Astrocyte (in vitro differentiated cells and primary cell): ENCODE data around the gene TBXAS1.

Source experiments
- EZH2 ChIP-seq: IDR thresholded peaks from 2 replicates; pipeline ENCODE4 v1.6.1; 2012; ENCODE audit warnings: mild to moderate bottlenecking, low read length, inconsistent platforms; ENCODE audit not compliant: insufficient read depth
- TF ChIP-seq, protein P1 (sequence below): IDR thresholded peaks from 2 replicates; pipeline ENCODE4 v1.5.1; 2011; ENCODE audit warnings: low read depth, mild to moderate bottlenecking, inconsistent platforms, low read length, moderate library complexity; ENCODE audit not compliant: insufficient read depth

DNA sequence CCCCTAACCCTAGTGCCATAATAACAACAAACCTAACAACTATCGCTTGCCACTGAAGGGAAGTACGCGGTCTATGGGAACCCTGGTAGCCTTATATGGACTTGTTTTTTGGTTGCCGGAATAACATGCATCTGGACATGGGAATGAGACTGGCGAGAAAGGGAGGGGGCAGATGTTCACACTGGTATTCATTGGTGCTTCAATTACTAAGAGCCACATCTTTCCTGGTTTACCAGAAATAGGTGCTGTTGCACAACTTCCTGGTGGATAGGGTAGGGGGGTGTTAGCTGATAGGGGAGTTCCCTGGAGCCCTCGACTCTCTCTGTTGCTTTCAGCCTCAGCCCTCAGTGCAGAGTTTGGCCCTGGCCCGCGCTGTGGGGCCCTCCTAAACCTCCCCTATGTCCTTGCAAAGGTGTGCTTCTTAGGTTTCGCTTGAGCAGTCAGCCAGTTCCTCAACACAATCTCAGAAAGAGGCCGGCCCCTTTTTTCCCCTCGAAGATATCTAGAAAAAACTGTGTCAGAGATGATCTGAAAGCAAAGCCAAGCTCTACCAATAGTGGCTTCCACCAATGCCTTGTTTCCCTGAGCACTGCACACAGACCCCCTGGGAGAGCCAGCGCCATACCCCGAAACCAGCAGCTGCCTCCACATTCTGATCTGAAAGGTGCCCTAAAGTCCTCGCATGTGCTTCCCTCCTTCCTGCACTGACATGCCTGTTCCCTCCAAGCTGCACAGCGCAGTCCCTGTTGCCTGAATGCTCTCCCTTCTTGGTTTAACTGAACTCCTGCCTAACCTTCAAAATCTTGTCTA lies 13.5 kb downstream of the TBXAS1 start:
- TF ChIP-seq, protein P1, sequence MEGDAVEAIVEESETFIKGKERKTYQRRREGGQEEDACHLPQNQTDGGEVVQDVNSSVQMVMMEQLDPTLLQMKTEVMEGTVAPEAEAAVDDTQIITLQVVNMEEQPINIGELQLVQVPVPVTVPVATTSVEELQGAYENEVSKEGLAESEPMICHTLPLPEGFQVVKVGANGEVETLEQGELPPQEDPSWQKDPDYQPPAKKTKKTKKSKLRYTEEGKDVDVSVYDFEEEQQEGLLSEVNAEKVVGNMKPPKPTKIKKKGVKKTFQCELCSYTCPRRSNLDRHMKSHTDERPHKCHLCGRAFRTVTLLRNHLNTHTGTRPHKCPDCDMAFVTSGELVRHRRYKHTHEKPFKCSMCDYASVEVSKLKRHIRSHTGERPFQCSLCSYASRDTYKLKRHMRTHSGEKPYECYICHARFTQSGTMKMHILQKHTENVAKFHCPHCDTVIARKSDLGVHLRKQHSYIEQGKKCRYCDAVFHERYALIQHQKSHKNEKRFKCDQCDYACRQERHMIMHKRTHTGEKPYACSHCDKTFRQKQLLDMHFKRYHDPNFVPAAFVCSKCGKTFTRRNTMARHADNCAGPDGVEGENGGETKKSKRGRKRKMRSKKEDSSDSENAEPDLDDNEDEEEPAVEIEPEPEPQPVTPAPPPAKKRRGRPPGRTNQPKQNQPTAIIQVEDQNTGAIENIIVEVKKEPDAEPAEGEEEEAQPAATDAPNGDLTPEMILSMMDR = no peak
- TF ChIP-seq EZH2 = no peak
